ENCODE measurements around the gene TMEM14B.
"Not testable (repeated sequence)": the region's sequence is repeated elsewhere in the genome, so short reads cannot be mapped to it uniquely, and the experiment has no call there.

The TMEM14B gene

GRCh38 chr6:10747251-10747972, at the start of gene TMEM14B:
Gene TMEM14B (plus strand): TSS chr6:10747805. CDS start chr6:10749246, 1,441 bp downstream.
- POLR2A ChIA-PET = interaction anchor here (1.1 to 4.7 kb wide), 7 partner anchors 9 to 53 kb away, joined by 3 to 40 read pairs (median 7); partner anchors contain the start of genes C6orf52, PAK1IP1 and TMEM14C
- TF ChIP-seq ARNT (IDR thresholded peaks at IDR 0.05) (peak; percentile 76), L3MBTL2 (conservative IDR thresholded peaks at IDR 0.05) (peak; percentile 77), SP1 (IDR thresholded peaks at IDR 0.05) (no peak), FOXA1 (IDR thresholded peaks at IDR 0.05) (no peak)
- CTCF ChIA-PET = interaction anchor here (1.3 kb wide), 1 partner anchor 24 kb away, joined by 5 read pairs; no protein-coding TSS in a partner anchor
- DNase-seq (ENCODE audit: extremely low spot score) = peak; percentile 100

GRCh38 chr6:10713962-10714361, 33.6 kb upstream of the TMEM14B start:
- no peak for TF ChIP-seq ARNT (IDR thresholded peaks at IDR 0.05)
- no peak for TF ChIP-seq SP1 (IDR thresholded peaks at IDR 0.05)
- TF ChIP-seq L3MBTL2 (conservative IDR thresholded peaks at IDR 0.05) = no peak
- no peak for TF ChIP-seq HDGF (IDR thresholded peaks at IDR 0.05; ENCODE audit: borderline replicate concordance)
- no peak for TF ChIP-seq TARDBP (IDR thresholded peaks at IDR 0.05)
- no peak for TF ChIP-seq ELF4 (IDR thresholded peaks at IDR 0.05)
- no peak for TF ChIP-seq ZNF384 (IDR thresholded peaks at IDR 0.05)
- TF ChIP-seq FOXK2 (IDR thresholded peaks at IDR 0.05) = no peak
- TF ChIP-seq NFRKB (IDR thresholded peaks at IDR 0.05) = no peak
- TF ChIP-seq CTBP1 (IDR thresholded peaks at IDR 0.05; ENCODE audit: borderline replicate concordance) = no peak
- no peak for TF ChIP-seq LEF1 (IDR thresholded peaks at IDR 0.05; ENCODE audit: borderline replicate concordance)
- TF ChIP-seq BHLHE40 (IDR thresholded peaks at IDR 0.05; ENCODE audit: borderline replicate concordance) = no peak
- no peak for TF ChIP-seq SUZ12 (IDR thresholded peaks at IDR 0.05)
- no peak for TF ChIP-seq FOXM1 (IDR thresholded peaks at IDR 0.05; ENCODE audit: borderline replicate concordance)
- no peak for TF ChIP-seq FOXA1 (IDR thresholded peaks at IDR 0.05)
- no peak for TF ChIP-seq PKNOX1 (IDR thresholded peaks at IDR 0.05)
- ChIA-PET CTCF (no interaction called here), POLR2A (no interaction called here)

GRCh38 chr6:10719296-10719963, 28.2 kb upstream of the TMEM14B start:
- POLR2A ChIA-PET = no interaction called here
- DNase-seq (ENCODE audit: extremely low spot score) = no peak
- no peak for TF ChIP-seq FOXM1 (IDR thresholded peaks at IDR 0.05; ENCODE audit: borderline replicate concordance)
- no peak for TF ChIP-seq SP1 (IDR thresholded peaks at IDR 0.05)
- TF ChIP-seq LEF1 (IDR thresholded peaks at IDR 0.05; ENCODE audit: borderline replicate concordance) = no peak
- no peak for TF ChIP-seq ARNT (IDR thresholded peaks at IDR 0.05)
- no peak for TF ChIP-seq BHLHE40 (IDR thresholded peaks at IDR 0.05; ENCODE audit: borderline replicate concordance)
- no peak for TF ChIP-seq CTBP1 (IDR thresholded peaks at IDR 0.05; ENCODE audit: borderline replicate concordance)
- TF ChIP-seq ELF4 (IDR thresholded peaks at IDR 0.05) = no peak
- TF ChIP-seq L3MBTL2 (conservative IDR thresholded peaks at IDR 0.05) = no peak
- TF ChIP-seq FOXA1 (IDR thresholded peaks at IDR 0.05) = no peak
- no peak for TF ChIP-seq HDGF (IDR thresholded peaks at IDR 0.05; ENCODE audit: borderline replicate concordance)
- no peak for TF ChIP-seq NFRKB (IDR thresholded peaks at IDR 0.05)
- no peak for TF ChIP-seq ZNF384 (IDR thresholded peaks at IDR 0.05)
- no peak for TF ChIP-seq FOXK2 (IDR thresholded peaks at IDR 0.05)
- TF ChIP-seq PKNOX1 (IDR thresholded peaks at IDR 0.05) = no peak
- TF ChIP-seq TARDBP (IDR thresholded peaks at IDR 0.05) = no peak
- no peak for TF ChIP-seq SUZ12 (IDR thresholded peaks at IDR 0.05)
- CTCF ChIA-PET = no interaction called here

More at GRCh38 chr6:10713962-10714361, 33.6 kb upstream of the TMEM14B start:
- no peak for DNase-seq (ENCODE audit: extremely low spot score)

- no peak for DNase-seq (ENCODE audit: extremely low spot score)
- ChIA-PET POLR2A (no interaction called here), CTCF (no interaction called here)
- TF ChIP-seq LEF1 (IDR thresholded peaks at IDR 0.05; ENCODE audit: borderline replicate concordance) (no peak), CTBP1 (IDR thresholded peaks at IDR 0.05; ENCODE audit: borderline replicate concordance) (no peak), ARNT (IDR thresholded peaks at IDR 0.05) (no peak), HDGF (IDR thresholded peaks at IDR 0.05; ENCODE audit: borderline replicate concordance) (no peak), SUZ12 (IDR thresholded peaks at IDR 0.05) (no peak), ELF4 (IDR thresholded peaks at IDR 0.05) (no peak), L3MBTL2 (conservative IDR thresholded peaks at IDR 0.05) (no peak), PKNOX1 (IDR thresholded peaks at IDR 0.05) (no peak), TARDBP (IDR thresholded peaks at IDR 0.05) (no peak), SP1 (IDR thresholded peaks at IDR 0.05) (no peak), BHLHE40 (IDR thresholded peaks at IDR 0.05; ENCODE audit: borderline replicate concordance) (no peak), FOXA1 (IDR thresholded peaks at IDR 0.05) (no peak)
Observed at GRCh38 chr6:10719964-10720264, 27.7 kb upstream of the TMEM14B start.

GRCh38 chr6:10720265-10720959, 27.2 kb upstream of the TMEM14B start:
- ChIA-PET CTCF (no interaction called here), POLR2A (interaction anchor here (3.0 kb wide), 1 partner anchor 25 kb away, joined by 27 read pairs; the partner anchor contains the start of genes C6orf52 and PAK1IP1)
- no peak for TF ChIP-seq FOXM1 (IDR thresholded peaks at IDR 0.05; ENCODE audit: borderline replicate concordance)
- no peak for TF ChIP-seq CTBP1 (IDR thresholded peaks at IDR 0.05; ENCODE audit: borderline replicate concordance)
- no peak for DNase-seq (ENCODE audit: extremely low spot score)

GRCh38 chr6:10720960-10721849, 26.4 kb upstream of the TMEM14B start:
- DNase-seq (ENCODE audit: extremely low spot score); CTCF ChIA-PET: not testable (repeated sequence)
- POLR2A ChIA-PET = interaction anchor here (1.0 to 3.0 kb wide), 3 partner anchors 12 to 26 kb away, joined by 3 to 27 read pairs (median 13); partner anchors contain the start of genes C6orf52, PAK1IP1 and TMEM14B

Measured in HEK293T (cell line).